ENCODE results near the gene LDLRAD4. TPM values are rescaled to one million over a fixed set of nuclear protein-coding genes. Genes with fewer than 3 reads are reported as not detected.
A peak's percentile ranks its signal among the peaks of the same experiment; 100 is the strongest.

LDLRAD4 gene
- polyA plus RNA-seq, 1 of the 3 experiments (the other 2 are of a cell fraction): 0.16 TPM

GRCh38 chr18:13451213-13451540 lies 232.6 kb downstream of the LDLRAD4 start:
- ChIA-PET POLR2A (no interaction called here), CTCF (no interaction called here)
- Histone ChIP-seq H3K4me1 (ENCODE audit: control insufficient read depth in 1 of 2, insufficient read depth in 2 of 2, low read depth in 1 of 2, low read length in 1 of 2) (peaks cover 22 to 79% of the 10 kb centered on the region in 2 experiments), H2AFZ (ENCODE audit: low read depth) (no peak overlapping the region), H3K27me3 (ENCODE audit: insufficient read depth) (no peaks in the 10 kb centered on the region), H4K20me1 (ENCODE audit: insufficient read depth) (no peaks in the 10 kb centered on the region), H3K9me2 (no peaks in the 10 kb centered on the region), H3K9me3 (no peaks in the 10 kb centered on the region), H3K4me2 (no peak overlapping the region), H3F3A (replicated peaks; ENCODE audit: insufficient read depth) (no peaks in the 10 kb centered on the region), H3K27ac (ENCODE audit: low read depth in 2 of 2, low read length in 1 of 2) (no peak overlapping the region), H3K79me2 (ENCODE audit: insufficient read depth) (no peaks in the 10 kb centered on the region), H3K36me3 (replicated peaks in 1 of 2; ENCODE audit: control insufficient read depth in 1 of 2, insufficient read depth in 2 of 2, low read length in 1 of 2) (no peaks in the 10 kb centered on the region), H3K4me3 (ENCODE audit: low read depth in 2 of 2, low read length in 1 of 2) (no peak overlapping the region), H3K9ac (no peak overlapping the region)
- TF ChIP-seq POLR2AphosphoS5 (IDR thresholded peaks at IDR 0.05; ENCODE audit: low read depth, low read length): no peak
- no peak for TF ChIP-seq USF2 (IDR thresholded peaks at IDR 0.05; ENCODE audit: borderline replicate concordance, low read depth, low read length)
- no peak for TF ChIP-seq NFIC (IDR thresholded peaks at IDR 0.05; ENCODE audit: borderline replicate concordance)
- TF ChIP-seq FOXM1 (IDR thresholded peaks at IDR 0.05; ENCODE audit: low read depth): no peak
- no peak for TF ChIP-seq MXI1 (IDR thresholded peaks at IDR 0.05; ENCODE audit: low read depth, low read length)
- TF ChIP-seq RFX5 (IDR thresholded peaks at IDR 0.05; ENCODE audit: low read length): no peak
- no peak for TF ChIP-seq EZH2phosphoT487 (IDR thresholded peaks at IDR 0.05; ENCODE audit: borderline replicate concordance, low read depth)
- no peak for TF ChIP-seq TEAD4 (IDR thresholded peaks at IDR 0.05; ENCODE audit: borderline replicate concordance, insufficient read depth)
- no peak for TF ChIP-seq YY1 (IDR thresholded peaks at IDR 0.05; ENCODE audit: low read depth)
- no peak for TF ChIP-seq NRF1 (IDR thresholded peaks at IDR 0.05; ENCODE audit: low read depth, low read length)
- TF ChIP-seq RCOR1 (IDR thresholded peaks at IDR 0.05; ENCODE audit: low read length): no peak
- TF ChIP-seq IRF3 (IDR thresholded peaks at IDR 0.05; ENCODE audit: low read depth, low read length): no peak
- TF ChIP-seq GATA2 (CRISPR knock-in tag; IDR thresholded peaks at IDR 0.05): no peak
- no peak for DNase-seq
- 84% methylated on average over 2 of the region's 3 CpGs for WGBS (ENCODE audit: low lambda C conversion rate)

- Histone ChIP-seq H3F3A (replicated peaks; ENCODE audit: insufficient read depth) (no peaks in the 10 kb centered on the region), H3K9me3 (no peaks in the 10 kb centered on the region), H3K9ac (no peak overlapping the region), H3K79me2 (ENCODE audit: insufficient read depth) (no peaks in the 10 kb centered on the region), H3K27me3 (ENCODE audit: insufficient read depth) (no peaks in the 10 kb centered on the region), H4K20me1 (ENCODE audit: insufficient read depth) (no peaks in the 10 kb centered on the region), H2AFZ (ENCODE audit: low read depth) (no peak overlapping the region; the same call in 1 of the 2 replicates), H3K4me1 (ENCODE audit: control insufficient read depth in 1 of 2, insufficient read depth in 2 of 2, low read depth in 1 of 2, low read length in 1 of 2) (peaks cover 22 to 75% of the 10 kb centered on the region in 2 experiments), H3K4me2 (peak overlapping the region; percentile 66), H3K36me3 (replicated peaks in 1 of 2; ENCODE audit: control insufficient read depth in 1 of 2, insufficient read depth in 2 of 2, low read length in 1 of 2) (no peaks in the 10 kb centered on the region), H3K9me2 (no peaks in the 10 kb centered on the region), H3K4me3 (ENCODE audit: low read depth in 2 of 2, low read length in 1 of 2) (no peak overlapping the region), H3K27ac (ENCODE audit: low read depth in 2 of 2, low read length in 1 of 2) (no peak overlapping the region)
- ChIA-PET POLR2A (no interaction called here), CTCF (interaction anchor here (0.6 kb wide), 1 partner anchor 25 kb away, joined by 3 read pairs; no protein-coding TSS in a partner anchor)
- DNase-seq: no peak
- WGBS (ENCODE audit: low lambda C conversion rate): 95% methylated on average over 12 of the region's 14 CpGs
- no peak for TF ChIP-seq SMC3 (IDR thresholded peaks at IDR 0.05; ENCODE audit: low read depth, low read length)
- no peak for TF ChIP-seq USF2 (IDR thresholded peaks at IDR 0.05; ENCODE audit: borderline replicate concordance, low read depth, low read length)
- no peak for TF ChIP-seq REST (IDR thresholded peaks at IDR 0.05; ENCODE audit: low read depth, low read length)
- TF ChIP-seq USF1 (IDR thresholded peaks at IDR 0.05; ENCODE audit: borderline replicate concordance, low read depth): no peak
- no peak for TF ChIP-seq PBX3 (IDR thresholded peaks at IDR 0.05)
- TF ChIP-seq FOSL2 (IDR thresholded peaks at IDR 0.05; ENCODE audit: borderline replicate concordance, low read depth): no peak
Measured at GRCh38 chr18:13451661-13452387, 233.3 kb downstream of the LDLRAD4 start.

Data from SK-N-SH (cell line).